ENCODE measurements around the gene MCM5. TPM values are rescaled to one million over a fixed set of nuclear protein-coding genes. Genes with fewer than 3 reads are reported as not detected.
"Not testable (repeated sequence)": the region's sequence is repeated elsewhere in the genome, so short reads cannot be mapped to it uniquely, and the experiment has no call there.

MCM5 gene
- total and polyA plus RNA-seq, 7 donors, result 9.9 to 42.6 (median 13.4) TPM

DNA sequence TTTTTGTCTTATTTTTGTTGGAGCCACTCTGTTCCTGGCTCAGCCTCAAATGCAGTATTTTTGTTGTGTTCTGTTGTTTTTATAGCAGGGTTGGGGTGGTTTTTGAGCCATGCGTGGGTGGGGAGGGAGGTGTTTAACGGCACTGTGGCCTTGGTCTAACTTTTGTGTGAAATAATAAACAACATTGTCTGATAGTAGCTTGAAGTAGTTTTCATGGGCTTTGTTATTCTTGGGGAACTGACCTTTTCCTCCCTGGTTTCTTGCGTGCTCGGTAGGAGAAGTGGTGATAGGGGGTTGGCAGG, 6.0 kb upstream of the MCM5 start:
- TF ChIP-seq POLR2A (IDR thresholded peaks at IDR 0.05) (no peak), POLR2AphosphoS5 (IDR thresholded peaks at IDR 0.05) (no peak), CTCF (IDR thresholded peaks at IDR 0.05) (no peak), EP300 (IDR thresholded peaks at IDR 0.05) (no peak)
- no peak for DNase-seq
- Histone ChIP-seq H3K36me3 (peaks cover 0 to 29% (median 0%) of the 10 kb centered on the region in 4 donors), H3K27ac (no peak overlapping the region), H3K4me3 (no peak overlapping the region), H3K4me1 (no peaks in the 10 kb centered on the region), H3K27me3 (no peaks in the 10 kb centered on the region), H3K9me3 (no peaks in the 10 kb centered on the region)
- intact Hi-C loops (cut with DNase I), result no loop called here
- 38 to 54% methylated on average over 4 of the region's 4 CpGs for WGBS, 2 donors

DNA sequence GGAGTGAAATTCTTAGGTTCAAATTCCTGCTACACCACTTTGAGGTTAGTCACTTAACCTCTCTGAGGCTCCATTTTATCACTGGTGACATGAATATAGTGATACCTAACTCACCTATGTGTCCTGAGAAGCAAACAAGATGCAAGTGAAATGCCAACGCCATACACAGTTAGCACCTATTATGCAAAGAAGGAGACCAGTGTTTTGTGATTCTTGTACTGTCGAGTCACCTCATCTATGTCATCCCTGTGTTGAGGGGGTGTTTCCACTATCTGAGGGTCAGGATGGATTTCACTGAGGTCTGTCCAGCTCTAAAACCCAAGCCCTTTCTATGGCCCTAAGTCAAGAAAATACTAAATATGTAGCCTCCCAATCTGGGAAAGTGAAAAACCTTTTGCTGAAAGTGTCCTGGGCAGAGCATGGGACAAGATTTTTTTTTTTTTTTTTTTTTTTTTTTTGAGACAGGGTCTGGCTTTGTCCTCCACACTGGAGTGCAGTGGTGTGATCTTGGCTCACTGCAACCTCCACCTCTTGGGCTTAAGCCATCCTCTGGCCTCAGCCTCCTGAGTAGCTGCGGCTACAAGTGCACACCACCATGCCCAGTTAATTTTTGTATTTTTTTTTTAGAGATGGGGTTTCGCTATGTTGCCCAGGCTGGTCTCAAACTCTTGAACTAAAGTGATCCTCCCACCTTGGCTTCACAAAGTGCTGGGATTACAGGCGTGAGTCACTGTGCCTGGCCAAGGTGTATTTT, 5.0 kb upstream of the MCM5 start:
- Histone ChIP-seq H3K27ac (no peak overlapping the region), H3K4me3 (no peak overlapping the region), H3K27me3 (no peaks in the 10 kb centered on the region), H3K4me1 (no peaks in the 10 kb centered on the region), H3K36me3 (peaks cover 0 to 24% (median 0%) of the 10 kb centered on the region in 4 donors), H3K9me3 (no peaks in the 10 kb centered on the region)
- no peak for DNase-seq
- TF ChIP-seq EP300 (IDR thresholded peaks at IDR 0.05) (no peak), POLR2A (IDR thresholded peaks at IDR 0.05) (no peak), POLR2AphosphoS5 (IDR thresholded peaks at IDR 0.05) (no peak), CTCF (IDR thresholded peaks at IDR 0.05) (no peak)
- intact Hi-C loops (cut with DNase I), result no loop called here
- WGBS, 2 donors, result 92% methylated on average over 5 of the region's 5 CpGs

GRCh38 chr22:35396622-35397021, 3.3 kb upstream of the MCM5 start:
- DNase-seq, result not testable (repeated sequence)
- 66 to 86% methylated on average over 6 of the region's 6 CpGs for WGBS, 2 donors

DNA sequence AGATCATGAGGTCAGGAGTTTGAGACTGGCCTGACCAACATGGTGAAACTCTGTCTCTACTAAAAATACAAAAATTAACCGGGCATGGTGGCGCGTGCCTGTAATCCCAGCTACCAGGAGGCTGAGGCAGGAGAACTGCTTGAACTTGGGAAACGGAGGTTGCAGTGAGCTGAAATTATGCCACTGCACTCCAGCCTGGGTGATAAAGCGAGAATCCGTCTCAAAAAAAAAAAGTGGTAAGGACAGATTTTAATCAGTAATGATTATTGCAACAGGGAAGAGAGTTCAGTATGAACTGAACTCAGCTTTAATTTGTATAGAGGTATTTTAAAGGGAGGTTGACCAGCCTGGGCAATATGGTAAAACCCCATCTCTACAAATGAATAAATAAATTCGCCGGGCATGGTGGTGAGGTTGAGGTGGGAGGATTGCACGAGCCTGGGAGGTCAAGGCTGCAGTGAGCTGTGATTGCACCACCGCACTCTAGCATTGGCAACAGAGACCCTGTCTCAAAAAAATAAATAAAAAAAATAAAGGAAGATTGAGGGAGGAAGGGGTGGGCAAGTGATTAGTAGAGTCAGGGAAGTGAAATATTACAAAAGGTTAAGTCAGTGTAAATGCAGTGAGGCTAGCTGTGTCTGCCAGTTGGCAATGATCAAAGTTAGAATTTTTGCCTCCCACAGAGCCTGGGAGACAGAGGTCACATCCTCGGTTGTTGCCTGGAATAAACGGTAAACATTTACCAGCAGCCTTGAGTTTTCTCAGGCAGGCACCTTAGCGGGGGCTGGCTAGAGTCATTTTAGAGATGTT, 2.6 kb upstream of the MCM5 start:
- Histone ChIP-seq H3K27me3 (no peaks in the 10 kb centered on the region), H3K4me3 (no peak overlapping the region), H3K9me3 (no peaks in the 10 kb centered on the region), H3K4me1 (peaks cover 0 to 15% (median 10%) of the 10 kb centered on the region in 4 donors), H3K36me3 (peaks cover 0 to 14% (median 0%) of the 10 kb centered on the region in 4 donors), H3K27ac (peak overlapping the region in 1 of 4 donors; percentile 27)
- TF ChIP-seq CTCF (IDR thresholded peaks at IDR 0.05) (no peak), POLR2AphosphoS5 (IDR thresholded peaks at IDR 0.05) (no peak)
- intact Hi-C loops (cut with DNase I), result no loop called here
- DNase-seq, result no peak
- 54 to 76% methylated on average over 13 of the region's 13 CpGs for WGBS, 2 donors

More at GRCh38 chr22:35396622-35397021, 3.3 kb upstream of the MCM5 start:
- H3K27me3 ChIP-seq; H3K9me3 ChIP-seq; H3K4me3 ChIP-seq; intact Hi-C loops (cut with DNase I): not testable (repeated sequence)
- H3K36me3 ChIP-seq, result peaks cover 0 to 16% (median 0%) of the 10 kb centered on the region in 4 donors
- H3K4me1 ChIP-seq, result peaks cover 0 to 15% (median 10%) of the 10 kb centered on the region in 4 donors
- peak overlapping the region in 1 of 4 donors; percentile 27 for H3K27ac ChIP-seq

GRCh38 chr22:35398591-35398973, 1.4 kb upstream of the MCM5 start:
- Histone ChIP-seq H3K9me3 (no peaks in the 10 kb centered on the region), H3K27ac (no peak overlapping the region), H3K27me3 (no peaks in the 10 kb centered on the region), H3K4me1 (peaks cover 0 to 15% (median 10%) of the 10 kb centered on the region in 4 donors), H3K36me3 (peaks cover 0 to 10% (median 2%) of the 10 kb centered on the region in 4 donors), H3K4me3 (no peak overlapping the region)
- intact Hi-C loops (cut with DNase I), result loop anchor here (2.0 kb wide), 2 partner anchors 18 to 48 kb away; partner anchors contain the start of gene HMOX1
- DNase-seq, result no peak
- WGBS, 2 donors, result 98% methylated on average over 4 of the region's 4 CpGs
- TF ChIP-seq POLR2AphosphoS5 (IDR thresholded peaks at IDR 0.05) (no peak), POLR2A (IDR thresholded peaks at IDR 0.05) (no peak), EP300 (IDR thresholded peaks at IDR 0.05) (no peak), CTCF (IDR thresholded peaks at IDR 0.05) (no peak)
